Astrocyte of the cerebellum (primary cell): Measurements from ENCODE around the gene ALPI.
A peak's percentile ranks its signal among the peaks of the same experiment; 100 is the strongest.
"Not testable (repeated sequence)": the region's sequence is repeated elsewhere in the genome, so short reads cannot be mapped to it uniquely, and the experiment has no call there.

ENCODE experiments used
- DNase-seq: peaks from one replicate; pipeline ENCODE4 v3.0.0-alpha.2; 2011; ENCODE audit warnings: low read depth
- H3K4me3 ChIP-seq: 2 replicates; pipeline ENCODE4 v1.5.1; 2011; ENCODE audit warnings: mild to moderate bottlenecking, low read depth, low read length, moderate library complexity
- CTCF ChIP-seq: IDR thresholded peaks from 2 replicates; pipeline ENCODE4 v1.5.1; 2012; ENCODE audit warnings: low read length, low read depth, moderate library complexity, mild to moderate bottlenecking; ENCODE audit errors: missing control alignments
- in situ Hi-C: cut with HindIII; loops from 2 replicates; pipeline ENCODE4 v1.10.0; 2017; ENCODE audit warnings: low sequenced_read_pairs

Gene ALPI

GRCh38 chr2:232438951-232439757, 16.8 kb upstream of the ALPI start:
- H3K4me3 ChIP-seq = no peak overlapping the region
- no peak for DNase-seq
- in situ Hi-C loops = loop anchor here (10.0 kb wide), 1 partner anchor 524 kb away; no protein-coding TSS in a partner anchor
- TF ChIP-seq CTCF = peak; percentile 39

GRCh38 chr2:232439758-232440135, 16.2 kb upstream of the ALPI start:
- DNase-seq = no peak
- TF ChIP-seq CTCF = no peak
- in situ Hi-C loops = loop anchor here (10.0 kb wide), 1 partner anchor 525 kb away; no protein-coding TSS in a partner anchor
- no peak overlapping the region for H3K4me3 ChIP-seq

GRCh38 chr2:232440220-232441018, 15.5 kb upstream of the ALPI start:
- TF ChIP-seq CTCF = peak; percentile 81
- DNase-seq = peak; percentile 35
- in situ Hi-C loops, H3K4me3 ChIP-seq: not testable (repeated sequence)

- H3K4me3 ChIP-seq = no peak overlapping the region
- no peak for DNase-seq
- TF ChIP-seq CTCF = no peak
- in situ Hi-C loops = no loop called here
Measured at GRCh38 chr2:232441147-232441651, 14.8 kb upstream of the ALPI start.

- H3K4me3 ChIP-seq, in situ Hi-C loops, DNase-seq: not testable (repeated sequence)
Measured at GRCh38 chr2:232441922-232442321, 14.0 kb upstream of the ALPI start.

GRCh38 chr2:232442431-232442830, 13.5 kb upstream of the ALPI start:
- H3K4me3 ChIP-seq, DNase-seq, in situ Hi-C loops: not testable (repeated sequence)

- H3K4me3 ChIP-seq, DNase-seq, in situ Hi-C loops: not testable (repeated sequence)
Measured at GRCh38 chr2:232443047-232443446, 12.9 kb upstream of the ALPI start.

- in situ Hi-C loops, H3K4me3 ChIP-seq: not testable (repeated sequence)
Measured at GRCh38 chr2:232443669-232444408, 12.1 kb upstream of the ALPI start.

More at GRCh38 chr2:232443669-232444408, 12.1 kb upstream of the ALPI start:
- not testable (repeated sequence) for DNase-seq
